ENCODE results near the gene TRA2B. TPM values are rescaled to one million over a fixed set of nuclear protein-coding genes. Genes with fewer than 3 reads are reported as not detected.

The TRA2B gene
- total RNA-seq (ENCODE audit: insufficient read depth, low replicate concordance), result 131 TPM

- DNase-seq (ENCODE audit: low spot score), result peak; percentile 99
Measured at GRCh38 chr3:185937689-185938374, at the start of gene TRA2B. Gene TRA2B, minus strand, starts transcription at chr3:185938014. Its CDS starts 154 bp downstream, at chr3:185937860.

DNA sequence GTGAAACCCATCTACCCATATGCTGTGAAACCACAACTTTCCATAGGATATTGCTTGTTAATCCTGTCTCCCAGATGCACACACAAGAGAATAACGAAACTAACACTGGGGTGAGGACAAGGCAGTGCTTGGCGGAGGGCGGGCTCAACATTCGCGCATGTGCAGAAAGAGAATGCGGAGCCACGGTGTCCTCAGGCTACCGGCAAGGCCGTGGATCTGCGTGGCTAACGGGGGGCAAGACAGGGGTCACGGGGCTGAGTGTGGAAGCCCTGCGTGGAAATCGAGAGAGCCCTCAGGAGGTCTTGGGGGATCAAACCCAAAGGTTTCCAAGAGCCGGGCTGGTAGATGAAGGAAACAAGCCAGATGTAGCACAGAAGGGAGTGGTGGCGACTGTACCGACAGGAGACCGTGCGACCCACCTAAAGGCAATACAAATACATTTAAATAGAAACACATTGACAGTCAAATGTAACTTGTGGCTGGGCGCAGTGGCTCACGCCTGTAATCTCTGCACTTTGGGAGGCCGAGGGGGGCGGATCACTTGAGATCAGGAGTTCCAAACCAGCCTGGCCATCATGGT is 48.5 kb upstream of the TRA2B start:
- no peak for DNase-seq (ENCODE audit: low spot score)

GRCh38 chr3:185984203-185984602 is 46.4 kb upstream of the TRA2B start:
- DNase-seq (ENCODE audit: low spot score), result no peak

DNA sequence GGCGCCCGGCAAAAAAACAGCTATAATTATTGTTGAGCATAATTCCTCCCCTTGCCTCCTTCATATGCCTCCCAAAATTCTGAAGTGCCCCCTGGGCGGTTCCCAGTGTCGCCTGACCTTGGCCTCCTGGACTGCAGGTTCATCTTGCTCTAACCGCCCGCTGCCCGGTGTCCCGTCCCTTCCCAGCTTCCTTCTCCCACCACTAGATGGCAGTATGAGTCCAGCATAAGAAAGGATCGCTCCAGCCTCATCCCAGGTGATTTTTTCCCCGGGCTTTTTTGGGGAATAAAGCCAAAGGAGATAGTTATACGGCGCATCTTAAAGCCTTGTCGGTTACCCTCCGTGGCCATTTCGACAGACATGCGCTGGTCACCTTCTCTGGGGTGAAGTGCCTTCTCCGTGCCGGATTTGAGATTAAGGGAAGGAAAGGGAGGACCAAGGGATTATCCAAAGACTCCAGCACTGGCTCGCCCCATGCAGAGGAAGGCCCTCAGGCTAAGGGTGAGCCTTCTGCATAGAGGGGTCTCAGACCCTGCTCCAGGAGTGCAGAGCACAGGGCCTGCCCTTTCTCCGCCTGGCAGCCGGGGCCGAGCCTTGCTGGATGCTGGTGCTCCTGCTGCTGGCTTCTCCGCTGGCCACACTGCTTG is 45.8 kb upstream of the TRA2B start:
- DNase-seq (ENCODE audit: low spot score), result peak; percentile 66

GRCh38 chr3:185982632-185983031 is 44.8 kb upstream of the TRA2B start:
- DNase-seq (ENCODE audit: low spot score), result no peak

DNA sequence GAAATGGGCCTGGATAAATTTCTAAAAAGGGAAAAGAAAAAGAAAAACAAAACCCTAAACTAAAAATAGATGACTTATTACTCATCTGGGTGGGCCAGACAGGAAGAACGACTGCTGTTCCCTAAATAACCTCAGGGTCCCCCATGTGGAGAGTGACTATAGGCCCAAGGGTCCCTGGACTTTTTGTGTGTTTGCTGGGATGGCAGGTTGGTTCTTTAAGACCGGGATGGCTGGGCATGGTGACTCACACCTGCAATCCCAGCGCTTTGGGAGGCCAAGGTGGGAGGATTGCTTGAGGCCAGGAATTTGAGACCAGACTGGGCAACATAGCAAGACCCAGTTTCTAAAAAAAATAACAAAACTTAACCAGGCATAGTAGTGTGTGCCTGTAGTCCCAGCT is 43.8 kb upstream of the TRA2B start:
- no peak for DNase-seq (ENCODE audit: low spot score)

GRCh38 chr3:185979721-185980121 is 41.9 kb upstream of the TRA2B start:
- DNase-seq (ENCODE audit: low spot score), result no peak

DNA sequence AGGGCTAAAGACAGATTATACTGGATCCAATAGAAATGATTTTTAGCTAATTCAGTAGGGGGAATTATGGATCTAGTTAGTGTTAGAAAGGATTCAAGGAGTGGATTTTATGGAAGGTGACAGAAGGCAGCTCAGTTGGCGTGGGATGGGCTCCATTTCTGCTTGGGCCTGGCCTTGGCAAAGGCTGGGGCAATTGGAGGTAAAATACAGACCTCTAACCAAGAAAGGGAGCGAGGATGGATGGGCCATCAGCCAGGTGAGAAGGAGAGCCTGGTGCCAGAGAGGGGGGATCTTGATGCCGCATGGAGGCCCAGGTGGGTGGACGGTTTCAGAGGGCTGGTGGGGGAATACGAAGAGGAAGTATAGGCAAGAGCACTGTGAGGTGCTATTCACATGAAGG is 40.7 kb upstream of the TRA2B start:
- DNase-seq (ENCODE audit: low spot score), result no peak

- no peak for DNase-seq (ENCODE audit: low spot score)
Measured at GRCh38 chr3:185977679-185978040, 39.8 kb upstream of the TRA2B start.

- peak; percentile 52 for DNase-seq (ENCODE audit: low spot score)
Measured at GRCh38 chr3:185976977-185977678, 39.3 kb upstream of the TRA2B start.

DNA sequence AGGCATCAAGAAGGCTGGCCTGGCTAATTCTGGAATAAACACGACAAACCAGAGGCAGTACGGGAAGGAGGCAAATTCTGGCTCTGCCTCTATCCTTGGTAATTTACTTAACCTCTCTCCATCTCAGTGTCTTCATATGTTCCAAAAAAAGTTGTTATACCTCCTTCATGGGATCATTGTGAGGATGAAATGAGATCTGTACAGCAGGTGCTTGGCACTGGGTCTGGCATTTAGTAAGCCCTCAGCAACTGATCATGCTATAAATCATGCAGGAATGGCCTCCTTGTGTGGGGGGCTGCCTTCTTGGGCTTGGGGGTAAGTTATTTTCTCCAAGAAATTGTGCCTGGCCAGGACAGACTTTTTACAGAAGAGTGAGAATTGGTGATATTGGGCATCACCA is 38.3 kb upstream of the TRA2B start:
- DNase-seq (ENCODE audit: low spot score), result no peak

- DNase-seq (ENCODE audit: low spot score), result no peak
Measured at GRCh38 chr3:185971579-185971978, 33.8 kb upstream of the TRA2B start.

DNA sequence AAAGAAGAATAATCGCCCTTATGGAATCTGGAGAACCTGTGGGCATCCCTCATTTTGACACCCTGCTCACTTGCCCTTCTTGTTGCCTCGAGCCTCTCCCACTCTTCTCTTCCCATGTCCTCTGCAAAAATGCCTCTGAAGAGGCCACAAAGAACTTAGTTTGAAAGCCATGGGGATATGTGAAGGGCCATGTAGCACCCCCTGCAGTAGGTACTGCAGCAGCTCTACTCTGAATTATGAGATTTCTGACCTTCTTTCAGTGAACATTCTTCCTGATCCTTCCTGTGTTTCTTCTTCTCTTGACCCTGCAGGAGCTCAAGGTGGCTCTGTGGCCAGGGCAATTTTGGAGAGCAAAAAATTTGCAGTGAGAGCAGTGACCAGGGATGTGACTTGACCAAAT is 30.4 kb upstream of the TRA2B start:
- no peak for DNase-seq (ENCODE audit: low spot score)

DNA sequence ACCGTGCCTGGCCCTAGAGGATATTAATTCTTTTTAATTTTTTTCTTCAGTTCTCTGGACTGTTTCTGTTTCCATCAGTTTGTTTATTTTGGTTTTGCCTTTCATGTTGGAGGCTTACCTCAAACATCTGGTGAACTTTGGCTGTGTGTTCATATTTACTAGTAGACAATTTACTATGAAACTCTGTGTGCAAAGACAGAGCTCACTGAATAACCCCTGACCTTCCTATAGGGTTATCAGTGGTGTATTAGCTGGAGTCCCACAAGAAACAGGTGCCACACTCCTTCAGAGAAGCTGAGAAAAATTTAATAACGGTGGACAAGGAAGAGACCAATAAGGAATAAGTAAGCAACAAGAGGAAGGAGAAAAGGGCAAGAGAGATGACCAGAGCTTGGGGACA is 28.8 kb upstream of the TRA2B start:
- no peak for DNase-seq (ENCODE audit: low spot score)

GRCh38 chr3:185965496-185965895 is 27.7 kb upstream of the TRA2B start:
- no peak for DNase-seq (ENCODE audit: low spot score)

- DNase-seq (ENCODE audit: low spot score), result no peak
Measured at GRCh38 chr3:185961675-185962232, 23.9 kb upstream of the TRA2B start.

- no peak for DNase-seq (ENCODE audit: low spot score)
Measured at GRCh38 chr3:185960522-185961288, 22.9 kb upstream of the TRA2B start.

- DNase-seq (ENCODE audit: low spot score), result peak; percentile 12
Measured at GRCh38 chr3:185959609-185960521, 22.1 kb upstream of the TRA2B start.

GRCh38 chr3:185958626-185959025 is 20.8 kb upstream of the TRA2B start:
- no peak for DNase-seq (ENCODE audit: low spot score)

- DNase-seq (ENCODE audit: low spot score), result no peak
Measured at GRCh38 chr3:185956244-185956643, 18.4 kb upstream of the TRA2B start.
